DOHH2 (cell line): ENCODE measurements around the gene RIN2.

Experiments
- CTCF ChIP-seq: fragments of 200-600 bp; sonication (generic); IDR thresholded peaks from one replicate; pipeline ENCODE4 v1.5.1; 2014; ENCODE audit warnings: antibody characterized with exemption, mild to moderate bottlenecking, low read depth, low read length; ENCODE audit not compliant: poor library complexity, severe bottlenecking
- EZH2phosphoT487 ChIP-seq: fragments of 200-600 bp; sonication (generic); IDR thresholded peaks from 2 replicates; pipeline ENCODE4 v1.6.1; 2017; ENCODE audit warnings: borderline replicate concordance, mild to moderate bottlenecking, antibody characterized with exemption, low read length, moderate library complexity, mixed read lengths

- TF ChIP-seq CTCF, result no peak
- TF ChIP-seq EZH2phosphoT487, result no peak
Observed at GRCh38 chr20:19771031-19771430, 13.0 kb downstream of the RIN2 start.
